Neuron (in vitro differentiated cells): Measurements from ENCODE around the gene ZNF197.
A peak's percentile ranks its signal among the peaks of the same experiment; 100 is the strongest.

Source experiments
- H2AFZ ChIP-seq: one replicate; pipeline ENCODE4 v1.6.1; 2013; ENCODE audit warnings: low read depth, mild to moderate bottlenecking, inconsistent platforms, low read length, moderate library complexity
- H3K27me3 ChIP-seq: one replicate; pipeline ENCODE4 v1.6.1; 2013; ENCODE audit warnings: low read length; ENCODE audit not compliant: insufficient read depth
- H3K36me3 ChIP-seq: one replicate; pipeline ENCODE4 v1.6.1; 2013; ENCODE audit warnings: low read length; ENCODE audit not compliant: insufficient read depth
- H3K4me1 ChIP-seq: one replicate; pipeline ENCODE4 v1.6.1; 2013; ENCODE audit warnings: low read length; ENCODE audit not compliant: insufficient read depth
- H3K4me3 ChIP-seq: 2 replicates; pipeline ENCODE4 v1.5.1; 2013; ENCODE audit warnings: mild to moderate bottlenecking, low read length, moderate library complexity
- H3K9me3 ChIP-seq: one replicate; pipeline ENCODE4 v1.6.1; 2013; ENCODE audit warnings: low read length

Gene ZNF197

GRCh38 chr3:44674211-44674610, 49.4 kb downstream of the ZNF197 start:
- H3K4me3 ChIP-seq: no peak overlapping the region
- H3K36me3 ChIP-seq: peaks cover 6% of the 10 kb centered on the region
- no peak overlapping the region for H2AFZ ChIP-seq
- no peaks in the 10 kb centered on the region for H3K27me3 ChIP-seq
- peaks cover 6% of the 10 kb centered on the region for H3K9me3 ChIP-seq
- no peaks in the 10 kb centered on the region for H3K4me1 ChIP-seq

GRCh38 chr3:44678480-44679116, 53.8 kb downstream of the ZNF197 start:
- Histone ChIP-seq H3K4me3 (no peak overlapping the region), H3K4me1 (no peaks in the 10 kb centered on the region), H3K9me3 (peaks cover 24% of the 10 kb centered on the region), H3K36me3 (peaks cover 12% of the 10 kb centered on the region), H3K27me3 (no peaks in the 10 kb centered on the region), H2AFZ (no peak overlapping the region)

- peaks cover 28% of the 10 kb centered on the region for H3K9me3 ChIP-seq
These were observed 56.2 kb downstream of the ZNF197 start for GRCh38 chr3:44680921-44681455.

GRCh38 chr3:44682182-44682896, 57.5 kb downstream of the ZNF197 start:
- H3K36me3 ChIP-seq: peaks cover 20% of the 10 kb centered on the region
- H3K9me3 ChIP-seq: peaks cover 28% of the 10 kb centered on the region
- no peaks in the 10 kb centered on the region for H3K27me3 ChIP-seq
- no peak overlapping the region for H3K4me3 ChIP-seq
- no peak overlapping the region for H2AFZ ChIP-seq
- H3K4me1 ChIP-seq: peaks cover 3% of the 10 kb centered on the region

More at GRCh38 chr3:44680921-44681455, 56.2 kb downstream of the ZNF197 start:
- Histone ChIP-seq H3K4me1 (peaks cover 3% of the 10 kb centered on the region), H3K27me3 (no peaks in the 10 kb centered on the region), H3K4me3 (no peak overlapping the region), H3K36me3 (peaks cover 20% of the 10 kb centered on the region), H2AFZ (no peak overlapping the region)

- Histone ChIP-seq H2AFZ (peak overlapping the region; percentile 97), H3K4me3 (peak overlapping the region; percentile 72), H3K4me1 (peaks cover 3% of the 10 kb centered on the region), H3K27me3 (no peaks in the 10 kb centered on the region), H3K9me3 (peaks cover 25% of the 10 kb centered on the region), H3K36me3 (peaks cover 20% of the 10 kb centered on the region)
These were observed 60.4 kb downstream of the ZNF197 start for GRCh38 chr3:44685128-44685800.

- no peak overlapping the region for H2AFZ ChIP-seq
- H3K4me1 ChIP-seq: peaks cover 3% of the 10 kb centered on the region
- H3K9me3 ChIP-seq: peaks cover 12% of the 10 kb centered on the region
- H3K4me3 ChIP-seq: no peak overlapping the region
- H3K36me3 ChIP-seq: peaks cover 11% of the 10 kb centered on the region
- no peaks in the 10 kb centered on the region for H3K27me3 ChIP-seq
These were observed 63.1 kb downstream of the ZNF197 start for GRCh38 chr3:44687898-44688297.
